B cell (primary cell): Measurements from ENCODE around the gene CHCHD3. TPM values are rescaled to one million over a fixed set of nuclear protein-coding genes. Genes with fewer than 3 reads are reported as not detected.
"Not testable (repeated sequence)": the region's sequence is repeated elsewhere in the genome, so short reads cannot be mapped to it uniquely, and the experiment has no call there.

Experiments used
- ATAC-seq: fragments of 200-7000 bp; cut with Tn5 transposase; one replicate; pipeline ENCODE4 v1.10.0; 2021; ENCODE audit warnings: low read depth, mild to moderate bottlenecking, moderate number of reproducible peaks, moderate library complexity
- CTCF ChIA-PET: fragments of 350-600 bp; sonication (Branson Sonifier 250); formaldehyde crosslinking; loops from one replicate; lab custom pipeline; 2021; ENCODE audit warnings: antibody characterized with exemption, inconsistent platforms; lab: Charles Lee
- POLR2A ChIA-PET: fragments of 350-600 bp; sonication (Branson Sonifier 250); formaldehyde crosslinking; loops from one replicate; lab custom pipeline; 2021; ENCODE audit warnings: antibody characterized with exemption; lab: Charles Lee
- DNase-seq: peaks from one replicate; pipeline ENCODE4 v3.0.0; 2013
- H2AFZ ChIP-seq: 2 replicates; pipeline ENCODE4 v1.6.1; 2012; ENCODE audit warnings: mild to moderate bottlenecking, low read depth, low read length; ENCODE audit not compliant: insufficient read depth, poor library complexity, severe bottlenecking
- H3K27ac ChIP-seq, 2 donors: 1 replicate in 1 of 2; 2 replicates in 1 of 2; pipeline ENCODE4 v1.5.1; 2012 to 2013; ENCODE audit warnings: low read length in 2 of 2, mild to moderate bottlenecking in 2 of 2, moderate library complexity in 1 of 2
- H3K27me3 ChIP-seq, 4 experiments: fragments of 200-600 bp in 1 of 4; sonication (generic) in 1 of 4; replicated peaks in 1 of 4; 1 replicate in 2 of 4; 2 replicates in 2 of 4; pipeline versions ENCODE4 v1.6.1 to v1.7.0; 2013 to 2016; ENCODE audit warnings: low read length in 3 of 4, mild to moderate bottlenecking in 2 of 4, mixed read lengths in 1 of 4, moderate library complexity in 1 of 4; ENCODE audit not compliant: insufficient read depth in 4 of 4, control insufficient read depth in 3 of 4; ENCODE audit errors: control extremely low read depth in 1 of 4
- H3K36me3 ChIP-seq, 2 experiments: replicated peaks in 1 of 2; 1 replicate in 1 of 2; 2 replicates in 1 of 2; pipeline versions ENCODE4 v1.6.1 to v1.7.1; 2013; ENCODE audit warnings: low read length in 1 of 2; ENCODE audit not compliant: insufficient read depth in 2 of 2, control insufficient read depth in 1 of 2; ENCODE audit errors: control extremely low read depth in 1 of 2, extremely low read depth in 1 of 2
- H3K4me1 ChIP-seq, 2 donors: fragments of 200-600 bp in 1 of 2; sonication (generic) in 1 of 2; 1 replicate in 1 of 2; 2 replicates in 1 of 2; pipeline versions ENCODE4 v1.5.1 to v1.6.1; 2013 to 2017; ENCODE audit warnings: low read length in 2 of 2; ENCODE audit not compliant: control insufficient read depth in 2 of 2, insufficient read depth in 2 of 2
- H3K4me2 ChIP-seq: replicated peaks from 2 replicates; pipeline ENCODE3; 2012; ENCODE audit warnings: mild to moderate bottlenecking, low read depth, low read length; ENCODE audit not compliant: poor library complexity, severe bottlenecking
- H3K4me3 ChIP-seq, 5 experiments: fragments of 200-600 bp in 1 of 5; sonication (generic) in 1 of 5; 1 replicate in 3 of 5; 2 replicates in 2 of 5; pipeline versions ENCODE4 v1.5.1 to v1.7.0; 2011 to 2016; ENCODE audit warnings: low read length in 4 of 5, mild to moderate bottlenecking in 4 of 5, low read depth in 2 of 5, control low read depth in 1 of 5, moderate library complexity in 1 of 5; ENCODE audit not compliant: insufficient read depth in 1 of 5; ENCODE audit errors: control extremely low read depth in 1 of 5, extremely low read depth in 1 of 5
- H3K79me2 ChIP-seq: fragments of 200-600 bp; sonication (generic); one replicate; pipeline ENCODE4 v1.6.0; 2016; ENCODE audit warnings: low read length; ENCODE audit not compliant: control insufficient read depth, insufficient read depth
- H3K9ac ChIP-seq: fragments of 200-600 bp; sonication (generic); 2 replicates; pipeline ENCODE4 v1.6.1; 2017; ENCODE audit warnings: mild to moderate bottlenecking, low read length, moderate library complexity
- H3K9me3 ChIP-seq, 3 donors: one replicate each; pipeline versions ENCODE4 v1.6.1 to v1.7.1; 2013; ENCODE audit warnings: low read length in 2 of 3; ENCODE audit not compliant: control insufficient read depth in 2 of 3, insufficient read depth in 1 of 3; ENCODE audit errors: control extremely low read depth in 1 of 3
- H4K20me1 ChIP-seq: 2 replicates; pipeline ENCODE4 v1.6.0; 2012; ENCODE audit warnings: mild to moderate bottlenecking, low read length; ENCODE audit not compliant: insufficient read depth, control insufficient read depth, poor library complexity, severe bottlenecking
- H3K27ac Mint-ChIP-seq: one replicate; pipeline ENCODE4 v1.8.0; 2021; ENCODE audit warnings: mixed read lengths
- H3K27me3 Mint-ChIP-seq: one replicate; pipeline ENCODE4 v1.8.0; 2021; ENCODE audit warnings: mixed read lengths
- H3K4me1 Mint-ChIP-seq: one replicate; pipeline ENCODE4 v1.8.0; 2021; ENCODE audit warnings: mixed read lengths
- H3K4me3 Mint-ChIP-seq: one replicate; pipeline ENCODE4 v1.8.0; 2021; ENCODE audit warnings: mixed read lengths
- H3K9me3 Mint-ChIP-seq: one replicate; pipeline ENCODE4 v1.8.0; 2022; ENCODE audit warnings: mixed read lengths; ENCODE audit not compliant: insufficient read depth
- CTCF ChIP-seq: fragments of 200-600 bp; IDR thresholded peaks from one replicate; pipeline ENCODE4 v1.8.0; 2022; ENCODE audit warnings: antibody characterized with exemption, mild to moderate bottlenecking
- WGBS: methylation state at CpG from one replicate; pipeline ENCODE4 v1.1.5; 2013; ENCODE audit warnings: missing lambda C conversion rate; ENCODE audit not compliant: insufficient coverage; 5-methylcytosine and 5-hydroxymethylcytosine counted together
- intact Hi-C: fragments of 100-400 bp; cut with micrococcal nuclease; formaldehyde crosslinking; loops from one replicate; pipeline ENCODE4 v1.10.0; 2022
- polyA plus RNA-seq: library from polyadenylated mRNA; depleted of rRNA; stranded (reverse); fragments of >200 nt; gene quantifications from 2 replicates; pipeline ENCODE4 v1.2.3, GENCODE V29; 2012
- total RNA-seq, 2 donors: library from RNA; stranded (reverse); fragments of 120-200 nt in 1 of 2; gene quantifications; 1 replicate in 1 of 2; 2 replicates in 1 of 2; pipeline versions ENCODE4 v1.2.3 to v1.2.4, GENCODE V29; 2013 to 2022

Gene CHCHD3
- total and polyA plus RNA-seq, 2 donors (not counting 1 experiment from before 2014, with no cell fraction given): 20.1 to 38.4 TPM

GRCh38 chr7:132893560-132893959 is 188.3 kb downstream of the CHCHD3 start:
- no peak overlapping the region for H2AFZ ChIP-seq
- Mint-ChIP-seq H3K4me1 (no peaks in the 10 kb centered on the region), H3K4me3 (no peak overlapping the region), H3K27ac (no peak overlapping the region), H3K9me3 (peaks cover 6% of the 10 kb centered on the region), H3K27me3 (no peaks in the 10 kb centered on the region)
- peaks cover 2 to 10% of the 10 kb centered on the region in 2 experiments for H3K36me3 ChIP-seq
- no peak overlapping the region for H3K27ac ChIP-seq
- no peaks in the 10 kb centered on the region for H4K20me1 ChIP-seq
- no peak for TF ChIP-seq CTCF
- CTCF ChIA-PET: no interaction called here
- DNase-seq (no peak), ATAC-seq (no peak)
- H3K79me2 ChIP-seq: no peaks in the 10 kb centered on the region
- H3K27me3 ChIP-seq: no peaks in the 10 kb centered on the region
- POLR2A ChIA-PET: no interaction called here
- H3K4me1 ChIP-seq: no peaks in the 10 kb centered on the region
- no peak overlapping the region for H3K9ac ChIP-seq
- H3K4me2 ChIP-seq: no peak overlapping the region
- no peak overlapping the region for H3K4me3 ChIP-seq
- intact Hi-C loops: no loop called here
- H3K9me3 ChIP-seq: peaks cover 0 to 9% (median 5%) of the 10 kb centered on the region in 3 donors
- 100% methylated on average over 1 of the region's 4 CpGs for WGBS

DNA sequence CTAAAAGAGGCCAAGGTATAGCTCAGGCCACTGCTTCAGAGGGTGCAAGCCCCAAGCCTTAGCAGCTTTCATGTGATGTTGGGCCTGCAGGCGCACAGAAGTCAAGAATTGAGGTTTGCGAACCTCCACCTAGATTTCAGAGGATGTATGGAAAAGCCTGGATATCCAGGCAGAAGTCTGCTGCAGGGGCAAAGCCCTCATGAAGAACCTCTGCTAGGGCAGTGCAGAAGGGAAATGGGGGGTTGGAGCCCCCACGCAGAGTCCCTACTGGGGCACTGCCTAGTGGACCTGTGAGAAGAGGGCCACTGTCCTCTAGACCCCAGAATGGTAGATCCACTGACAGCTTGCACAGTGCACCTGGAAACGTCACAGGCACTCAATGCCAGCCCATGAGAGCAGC is 189.1 kb downstream of the CHCHD3 start:
- intact Hi-C loops, CTCF ChIA-PET, H3K36me3 ChIP-seq, ATAC-seq, H4K20me1 ChIP-seq, H2AFZ ChIP-seq, DNase-seq, H3K4me2 ChIP-seq, H3K4me1 Mint-ChIP-seq, H3K9ac ChIP-seq, H3K27me3 Mint-ChIP-seq, H3K27me3 ChIP-seq, POLR2A ChIA-PET, H3K4me3 ChIP-seq, H3K27ac Mint-ChIP-seq, H3K4me1 ChIP-seq, H3K4me3 Mint-ChIP-seq, H3K27ac ChIP-seq, H3K79me2 ChIP-seq, H3K9me3 Mint-ChIP-seq, H3K9me3 ChIP-seq: not testable (repeated sequence)
- WGBS: 100% methylated on average over 4 of the region's 4 CpGs
